GM18499 (cell line): ENCODE measurements around the gene SLC25A43.
"Not testable (repeated sequence)": the region's sequence is repeated elsewhere in the genome, so short reads cannot be mapped to it uniquely, and the experiment has no call there.

ENCODE experiments used
- ATAC-seq: cut with Tn5 transposase; IDR thresholded peaks from one replicate; pipeline ENCODE4 v1.9.1; 2021; ENCODE audit warnings: moderate number of reproducible peaks; ENCODE audit not compliant: insufficient read depth, unreplicated experiment

The SLC25A43 gene

GRCh38 chrX:119406776-119407175, 7.6 kb downstream of the SLC25A43 start:
- no peak for ATAC-seq

- ATAC-seq: no peak
These were observed 8.5 kb downstream of the SLC25A43 start for GRCh38 chrX:119407681-119408080.

GRCh38 chrX:119410027-119410819, 11.1 kb downstream of the SLC25A43 start:
- ATAC-seq: no peak

GRCh38 chrX:119410854-119411253, 11.7 kb downstream of the SLC25A43 start:
- ATAC-seq: no peak

- ATAC-seq: no peak
These were observed 12.8 kb downstream of the SLC25A43 start for GRCh38 chrX:119411959-119412358.

- no peak for ATAC-seq
These were observed 18.2 kb downstream of the SLC25A43 start for GRCh38 chrX:119417376-119417775.

- no peak for ATAC-seq
These were observed 18.7 kb downstream of the SLC25A43 start for GRCh38 chrX:119417842-119418241.

- ATAC-seq: no peak
These were observed 20.0 kb downstream of the SLC25A43 start for GRCh38 chrX:119419146-119419545.

- no peak for ATAC-seq
These were observed 20.8 kb downstream of the SLC25A43 start for GRCh38 chrX:119419898-119420297.

- no peak for ATAC-seq
These were observed 22.0 kb downstream of the SLC25A43 start for GRCh38 chrX:119421016-119421705.

- ATAC-seq: no peak
These were observed 24.5 kb downstream of the SLC25A43 start for GRCh38 chrX:119423631-119424030.

GRCh38 chrX:119424999-119425398, 25.9 kb downstream of the SLC25A43 start:
- no peak for ATAC-seq

- ATAC-seq: no peak
These were observed 28.1 kb downstream of the SLC25A43 start for GRCh38 chrX:119427024-119427794.

GRCh38 chrX:119427795-119428185, 28.7 kb downstream of the SLC25A43 start:
- ATAC-seq: no peak

GRCh38 chrX:119429471-119429870, 30.3 kb downstream of the SLC25A43 start:
- no peak for ATAC-seq

- not testable (repeated sequence) for ATAC-seq
These were observed 42.2 kb downstream of the SLC25A43 start for GRCh38 chrX:119441295-119441694.

GRCh38 chrX:119442286-119442685, 43.1 kb downstream of the SLC25A43 start:
- ATAC-seq: no peak

GRCh38 chrX:119453202-119453601, 54.1 kb downstream of the SLC25A43 start:
- ATAC-seq: no peak

GRCh38 chrX:119455264-119455663, 56.1 kb downstream of the SLC25A43 start:
- no peak for ATAC-seq

- no peak for ATAC-seq
These were observed 60.0 kb downstream of the SLC25A43 start for GRCh38 chrX:119459181-119459580.

- no peak for ATAC-seq
These were observed 66.4 kb downstream of the SLC25A43 start for GRCh38 chrX:119465555-119465954.
